Mesendoderm (in vitro differentiated cells): Measurements from ENCODE around the gene OBSCN.

Source experiments
- DNase-seq: peaks from one replicate; pipeline ENCODE4 v3.0.0; 2013
- H2AK5ac ChIP-seq: 2 replicates; pipeline ENCODE4 v1.6.1; 2013; ENCODE audit warnings: low read length, inconsistent platforms
- H2BK120ac ChIP-seq: 2 replicates; pipeline ENCODE4 v1.6.1; 2013; ENCODE audit warnings: low read depth, mild to moderate bottlenecking, low read length, moderate library complexity, mixed read lengths
- H2BK15ac ChIP-seq: replicated peaks from 2 replicates; pipeline ENCODE4 v1.6.1; 2013; ENCODE audit warnings: low read depth, mild to moderate bottlenecking, moderate library complexity
- H2BK5ac ChIP-seq: 2 replicates; pipeline ENCODE4 v1.6.1; 2013; ENCODE audit warnings: low read length, inconsistent platforms
- H3K18ac ChIP-seq: 2 replicates; pipeline ENCODE4 v1.6.1; 2013; ENCODE audit warnings: mild to moderate bottlenecking, low read length, mixed read lengths
- H3K23ac ChIP-seq: one replicate; pipeline ENCODE4 v1.6.1; 2013; ENCODE audit warnings: low read length
- H3K27ac ChIP-seq: 2 replicates; pipeline ENCODE4 v1.5.1; 2013; ENCODE audit warnings: low read depth, mild to moderate bottlenecking, inconsistent platforms, low read length, moderate library complexity
- H3K27me3 ChIP-seq: 2 replicates; pipeline ENCODE4 v1.6.1; 2013; ENCODE audit warnings: low read length, control low read depth, mild to moderate bottlenecking, inconsistent platforms; ENCODE audit not compliant: insufficient read depth, poor library complexity
- H3K36me3 ChIP-seq: 2 replicates; pipeline ENCODE4 v1.6.1; 2013; ENCODE audit warnings: low read length, inconsistent platforms; ENCODE audit not compliant: control insufficient read depth, insufficient read depth
- H3K4ac ChIP-seq: one replicate; pipeline ENCODE4 v1.6.1; 2013; ENCODE audit warnings: low read depth, mild to moderate bottlenecking, low read length, moderate library complexity
- H3K4me1 ChIP-seq: 2 replicates; pipeline ENCODE4 v1.6.1; 2013; ENCODE audit warnings: low read depth, low read length, inconsistent platforms; ENCODE audit not compliant: control insufficient read depth
- H3K4me2 ChIP-seq: 2 replicates; pipeline ENCODE4 v1.6.1; 2013; ENCODE audit warnings: low read length
- H3K4me3 ChIP-seq: 2 replicates; pipeline ENCODE4 v1.5.1; 2013; ENCODE audit warnings: mild to moderate bottlenecking, low read length
- H3K56ac ChIP-seq: one replicate; pipeline ENCODE4 v1.6.1; 2013; ENCODE audit warnings: low read length
- H3K79me1 ChIP-seq: 2 replicates; pipeline ENCODE4 v1.6.1; 2013; ENCODE audit warnings: low read length, inconsistent platforms
- H3K79me2 ChIP-seq: 2 replicates; pipeline ENCODE4 v1.6.1; 2013; ENCODE audit warnings: mild to moderate bottlenecking, low read length; ENCODE audit not compliant: control insufficient read depth, insufficient read depth
- H3K9ac ChIP-seq: 2 replicates; pipeline ENCODE4 v1.6.1; 2013; ENCODE audit warnings: low read length, inconsistent platforms
- H4K5ac ChIP-seq: one replicate; pipeline ENCODE4 v1.6.1; 2013; ENCODE audit warnings: low read length
- H4K8ac ChIP-seq: one replicate; pipeline ENCODE4 v1.6.1; 2013; ENCODE audit warnings: low read depth, mild to moderate bottlenecking, control low read depth, low read length, moderate library complexity
- WGBS: extraction: QIAGEN DNeasy Blood & Tissue Kit; methylation state at CpG from one replicate; pipeline ENCODE4 v1.1.7; 2013; ENCODE audit warnings: low lambda C conversion rate, missing lambda C conversion rate; ENCODE audit not compliant: insufficient coverage; ENCODE audit errors: extremely low coverage; 5-methylcytosine and 5-hydroxymethylcytosine counted together

Gene OBSCN

GRCh38 chr1:228364706-228365213 lies 156.9 kb downstream of the OBSCN start:
- no peak overlapping the region for H4K5ac ChIP-seq

GRCh38 chr1:228365271-228366061 lies 157.6 kb downstream of the OBSCN start:
- no peak overlapping the region for H2AK5ac ChIP-seq
- no peak overlapping the region for H3K4ac ChIP-seq
- no peak overlapping the region for H3K18ac ChIP-seq
- H3K36me3 ChIP-seq, result no peaks in the 10 kb centered on the region
- no peak overlapping the region for H2BK5ac ChIP-seq
- no peak overlapping the region for H4K5ac ChIP-seq
- H3K4me1 ChIP-seq, result no peaks in the 10 kb centered on the region
- H2BK15ac ChIP-seq, result no peak overlapping the region
- no peak overlapping the region for H3K4me2 ChIP-seq
- H3K79me2 ChIP-seq, result no peaks in the 10 kb centered on the region
- H2BK120ac ChIP-seq, result no peak overlapping the region
- H3K23ac ChIP-seq, result no peak overlapping the region
- no CpG with 5 or more reads among the region's 20 CpGs for WGBS
- no peak overlapping the region for H3K4me3 ChIP-seq
- H3K9ac ChIP-seq, result no peak overlapping the region
- no peak overlapping the region for H3K56ac ChIP-seq
- no peak for DNase-seq
- no peak overlapping the region for H3K27ac ChIP-seq
- H3K27me3 ChIP-seq, result no peaks in the 10 kb centered on the region
- H4K8ac ChIP-seq, result no peak overlapping the region
- H3K79me1 ChIP-seq, result no peaks in the 10 kb centered on the region

More at GRCh38 chr1:228364706-228365213, 156.9 kb downstream of the OBSCN start:
- no peaks in the 10 kb centered on the region for H3K79me2 ChIP-seq
- H3K4me1 ChIP-seq, result no peaks in the 10 kb centered on the region
- H4K8ac ChIP-seq, result no peak overlapping the region
- no peaks in the 10 kb centered on the region for H3K79me1 ChIP-seq
- no peak overlapping the region for H3K4ac ChIP-seq
- no peak overlapping the region for H3K18ac ChIP-seq
- no peak overlapping the region for H2AK5ac ChIP-seq
- H3K36me3 ChIP-seq, result no peaks in the 10 kb centered on the region
- H3K56ac ChIP-seq, result no peak overlapping the region
- H3K4me3 ChIP-seq, result no peak overlapping the region
- no peak for DNase-seq
- H2BK15ac ChIP-seq, result no peak overlapping the region
- WGBS, result no CpG with 5 or more reads among the region's 19 CpGs
- H2BK5ac ChIP-seq, result no peak overlapping the region
- H3K9ac ChIP-seq, result no peak overlapping the region
- no peak overlapping the region for H3K23ac ChIP-seq
- no peak overlapping the region for H3K4me2 ChIP-seq
- H3K27me3 ChIP-seq, result no peaks in the 10 kb centered on the region
- H3K27ac ChIP-seq, result no peak overlapping the region
- H2BK120ac ChIP-seq, result no peak overlapping the region

- no peak overlapping the region for H2BK15ac ChIP-seq
- no peak overlapping the region for H3K4me3 ChIP-seq
- H2BK120ac ChIP-seq, result no peak overlapping the region
- H2BK5ac ChIP-seq, result no peak overlapping the region
- no peak overlapping the region for H3K27ac ChIP-seq
- DNase-seq, result no peak
- no peaks in the 10 kb centered on the region for H3K27me3 ChIP-seq
- H3K56ac ChIP-seq, result no peak overlapping the region
- no peak overlapping the region for H3K9ac ChIP-seq
- no peaks in the 10 kb centered on the region for H3K36me3 ChIP-seq
- no peaks in the 10 kb centered on the region for H3K79me2 ChIP-seq
- H3K4me1 ChIP-seq, result no peaks in the 10 kb centered on the region
- no peak overlapping the region for H2AK5ac ChIP-seq
- no peak overlapping the region for H4K8ac ChIP-seq
- no peak overlapping the region for H3K23ac ChIP-seq
- no peaks in the 10 kb centered on the region for H3K79me1 ChIP-seq
- H3K4ac ChIP-seq, result no peak overlapping the region
- WGBS, result no CpG with 5 or more reads among the region's 23 CpGs
- no peak overlapping the region for H3K18ac ChIP-seq
- H4K5ac ChIP-seq, result no peak overlapping the region
- no peak overlapping the region for H3K4me2 ChIP-seq
Measured at GRCh38 chr1:228366062-228366865, 158.4 kb downstream of the OBSCN start.

GRCh38 chr1:228366866-228367741 lies 159.3 kb downstream of the OBSCN start:
- Histone ChIP-seq H3K56ac (no peak overlapping the region), H4K5ac (no peak overlapping the region), H3K9ac (no peak overlapping the region), H2BK5ac (no peak overlapping the region), H2AK5ac (no peak overlapping the region), H3K23ac (no peak overlapping the region), H3K36me3 (no peaks in the 10 kb centered on the region), H3K4me2 (no peak overlapping the region), H3K79me2 (no peaks in the 10 kb centered on the region), H3K27ac (no peak overlapping the region), H4K8ac (no peak overlapping the region), H2BK120ac (no peak overlapping the region), H3K18ac (no peak overlapping the region), H3K79me1 (no peaks in the 10 kb centered on the region), H3K27me3 (no peaks in the 10 kb centered on the region), H3K4me3 (no peak overlapping the region), H3K4me1 (no peaks in the 10 kb centered on the region), H3K4ac (no peak overlapping the region), H2BK15ac (no peak overlapping the region)
- no peak for DNase-seq
- WGBS, result no CpG with 5 or more reads among the region's 24 CpGs

DNA sequence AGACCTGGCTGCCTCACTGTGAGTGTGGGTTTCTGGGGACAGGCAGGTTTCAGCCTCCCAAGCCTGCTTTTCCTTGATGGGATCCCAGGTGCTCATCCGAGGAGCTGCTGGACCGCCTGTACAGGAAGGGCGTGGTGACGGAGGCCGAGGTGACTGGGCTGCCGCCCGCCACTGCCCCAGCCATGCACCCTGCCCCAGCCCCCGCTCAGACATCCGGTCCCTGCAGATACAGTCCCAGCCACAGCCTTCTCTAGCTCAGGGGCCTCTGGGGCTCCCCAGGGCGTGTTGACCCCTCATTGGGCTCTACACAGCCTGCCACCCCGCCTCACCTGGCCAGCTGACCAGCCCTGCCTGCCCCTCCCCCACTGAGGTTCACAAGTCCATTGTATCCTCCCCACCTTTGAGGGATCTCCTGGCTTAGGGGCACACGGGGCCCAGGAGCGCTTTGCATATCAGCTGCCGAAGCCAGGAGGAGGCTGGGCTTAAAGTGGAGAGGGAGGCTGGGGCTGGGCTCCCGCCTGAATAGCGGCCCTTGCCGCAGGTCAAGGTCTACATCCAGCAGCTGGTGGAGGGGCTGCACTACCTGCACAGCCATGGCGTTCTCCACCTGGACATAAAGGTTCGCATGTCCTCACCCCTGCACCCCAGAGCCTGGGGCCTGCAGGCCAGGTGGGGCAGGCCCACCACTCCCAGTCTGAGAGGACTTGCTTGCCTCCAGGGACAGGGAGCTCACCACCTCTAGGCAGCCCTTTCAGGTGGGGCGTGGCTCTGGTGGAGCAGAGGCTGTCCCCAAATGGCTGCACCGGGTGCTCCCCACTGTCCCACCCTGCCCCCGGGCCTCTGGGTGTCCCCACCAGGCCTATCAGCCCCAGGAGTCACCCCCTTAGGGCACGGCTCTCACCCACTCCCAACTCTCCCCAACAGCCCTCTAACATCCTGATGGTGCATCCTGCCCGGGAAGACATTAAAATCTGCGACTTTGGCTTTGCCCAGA lies 160.3 kb downstream of the OBSCN start:
- Histone ChIP-seq H3K36me3 (no peaks in the 10 kb centered on the region), H3K79me1 (no peaks in the 10 kb centered on the region), H3K79me2 (no peaks in the 10 kb centered on the region), H3K4me1 (no peaks in the 10 kb centered on the region), H2AK5ac (no peak overlapping the region), H2BK5ac (no peak overlapping the region), H4K8ac (no peak overlapping the region), H3K27me3 (no peaks in the 10 kb centered on the region), H3K9ac (no peak overlapping the region), H2BK15ac (no peak overlapping the region), H3K56ac (peak overlapping the region; percentile 64), H3K27ac (no peak overlapping the region), H3K18ac (no peak overlapping the region), H2BK120ac (no peak overlapping the region), H3K4me3 (no peak overlapping the region), H3K4me2 (no peak overlapping the region), H3K23ac (no peak overlapping the region), H3K4ac (no peak overlapping the region), H4K5ac (no peak overlapping the region)
- peak; percentile 57 for DNase-seq
- no CpG with 5 or more reads among the region's 25 CpGs for WGBS
